ENCODE measurements around the gene RNF14. TPM values are rescaled to one million over a fixed set of nuclear protein-coding genes. Genes with fewer than 3 reads are reported as not detected.

The RNF14 gene
- total RNA-seq, 1 experiment from 2014 or later, result 20.5 TPM

GRCh38 chr5:141929398-141930058 lies 39.4 kb upstream of the RNF14 start (continued):
- no peak for TF ChIP-seq ZMAT4 (CRISPR knock-in tag; IDR thresholded peaks at IDR 0.05)
- no peak for TF ChIP-seq GTF2I (CRISPR knock-in tag; conservative IDR thresholded peaks at IDR 0.05)

GRCh38 chr5:141931694-141932093 lies 37.2 kb upstream of the RNF14 start:
- DNase-seq (ENCODE audit: low spot score) (no peak), ATAC-seq (no peak)
- peaks cover 7% of the 10 kb centered on the region; the same call in 1 of the 2 replicates for H3K4me1 Mint-ChIP-seq
- POLR2A ChIA-PET, result no interaction called here
- TF ChIP-seq CREM (CRISPR knock-in tag; IDR thresholded peaks at IDR 0.05), result no peak
- no peak for TF ChIP-seq STAT6 (CRISPR knock-in tag; conservative IDR thresholded peaks at IDR 0.05; ENCODE audit: low read depth)
- no peak for TF ChIP-seq ELF4 (CRISPR knock-in tag; IDR thresholded peaks at IDR 0.05; ENCODE audit: low read depth)
- TF ChIP-seq EMX1 (CRISPR knock-in tag; IDR thresholded peaks at IDR 0.05), result no peak
- no peak for TF ChIP-seq PRRX2 (CRISPR knock-in tag; IDR thresholded peaks at IDR 0.05)
- TF ChIP-seq KAT7 (CRISPR knock-in tag; IDR thresholded peaks at IDR 0.05; ENCODE audit: borderline replicate concordance), result no peak
- no peak for TF ChIP-seq FOXJ3 (CRISPR knock-in tag; IDR thresholded peaks at IDR 0.05; ENCODE audit: borderline replicate concordance)
- TF ChIP-seq ZNF671 (CRISPR knock-in tag; IDR thresholded peaks at IDR 0.05), result no peak
- TF ChIP-seq TEAD4 (CRISPR knock-in tag; IDR thresholded peaks at IDR 0.05), result no peak
- no peak for TF ChIP-seq IRF2 (CRISPR knock-in tag; IDR thresholded peaks at IDR 0.05; ENCODE audit: borderline replicate concordance, low read depth)
- TF ChIP-seq ARID4B (CRISPR knock-in tag; IDR thresholded peaks at IDR 0.05; ENCODE audit: borderline replicate concordance), result no peak
- no peak for TF ChIP-seq MAX (CRISPR knock-in tag; IDR thresholded peaks at IDR 0.05)
- TF ChIP-seq JAZF1 (CRISPR knock-in tag; IDR thresholded peaks at IDR 0.05), result no peak
- CTCF ChIA-PET, result interaction anchor here (1.5 kb wide), 1 partner anchor 27 kb away, joined by 3 read pairs; the partner anchor contains the start of gene PCDH12
- no peak overlapping the region for H3K27ac Mint-ChIP-seq
- no peaks in the 10 kb centered on the region for H3K9me3 Mint-ChIP-seq
- H3K36me3 Mint-ChIP-seq, result peaks cover 83% of the 10 kb centered on the region
- no peak overlapping the region for H3K4me3 Mint-ChIP-seq
- H3K27me3 Mint-ChIP-seq (ENCODE audit: low read depth), result no peaks in the 10 kb centered on the region

- CTCF ChIA-PET, result interaction anchor here (0.6 kb wide), 1 partner anchor 122 kb away, joined by 3 read pairs; no protein-coding TSS in a partner anchor
- H3K9me3 Mint-ChIP-seq, result no peaks in the 10 kb centered on the region
- peaks cover 77% of the 10 kb centered on the region for H3K36me3 Mint-ChIP-seq
- no peak overlapping the region for H3K27ac Mint-ChIP-seq
- H3K4me1 Mint-ChIP-seq, result peaks cover 7% of the 10 kb centered on the region; the same call in 1 of the 2 replicates
- DNase-seq (ENCODE audit: low spot score) (no peak), ATAC-seq (no peak)
- no peak for TF ChIP-seq SMAD4 (CRISPR knock-in tag; IDR thresholded peaks at IDR 0.05)
- TF ChIP-seq STAT6 (CRISPR knock-in tag; conservative IDR thresholded peaks at IDR 0.05; ENCODE audit: low read depth), result no peak
- no peak for TF ChIP-seq E2F1 (CRISPR knock-in tag; IDR thresholded peaks at IDR 0.05)
- no peak for TF ChIP-seq ZNF138 (CRISPR knock-in tag; conservative IDR thresholded peaks at IDR 0.05)
- no peak for TF ChIP-seq ZNF423 (CRISPR knock-in tag; IDR thresholded peaks at IDR 0.05)
- no peak for TF ChIP-seq RELA (CRISPR knock-in tag; IDR thresholded peaks at IDR 0.05; ENCODE audit: borderline replicate concordance)
- no peak for TF ChIP-seq GABPB1 (CRISPR knock-in tag; IDR thresholded peaks at IDR 0.05)
- TF ChIP-seq JUN (CRISPR knock-in tag; IDR thresholded peaks at IDR 0.05), result no peak
- no peak for TF ChIP-seq SMAD3 (CRISPR knock-in tag; IDR thresholded peaks at IDR 0.05; ENCODE audit: borderline replicate concordance)
- POLR2A ChIA-PET, result no interaction called here
- no peak overlapping the region for H3K4me3 Mint-ChIP-seq
- H3K27me3 Mint-ChIP-seq (ENCODE audit: low read depth), result no peaks in the 10 kb centered on the region
These were observed 35.8 kb upstream of the RNF14 start for GRCh38 chr5:141933151-141933550.
